WTC11 (cell line): Measurements from ENCODE around the gene IL11RA.

Experiments used
- CBFB ChIP-seq: sonication (generic); formaldehyde crosslinking; IDR thresholded peaks from 2 replicates; pipeline ENCODE4 v1.8.1; 2022; ENCODE audit warnings: mild to moderate bottlenecking, low read depth, missing genetic modification reagents
- CREB1 ChIP-seq: sonication (generic); formaldehyde crosslinking; IDR thresholded peaks from 2 replicates; pipeline ENCODE4 v1.8.0; 2023; ENCODE audit warnings: mild to moderate bottlenecking, missing genetic modification reagents
- ETV6 ChIP-seq: sonication (generic); formaldehyde crosslinking; IDR thresholded peaks from 2 replicates; pipeline ENCODE4 v1.8.1; 2022; ENCODE audit warnings: mild to moderate bottlenecking, missing genetic modification reagents
- JUN ChIP-seq: sonication (generic); formaldehyde crosslinking; IDR thresholded peaks from 2 replicates; pipeline ENCODE4 v1.8.0; 2023; ENCODE audit warnings: mild to moderate bottlenecking, missing genetic modification reagents
- NFE2L1 ChIP-seq: sonication (generic); formaldehyde crosslinking; IDR thresholded peaks from 2 replicates; pipeline ENCODE4 v1.8.1; 2023; ENCODE audit warnings: missing genetic modification reagents
- ZNF671 ChIP-seq: fragments of 250-450 bp; sonication (Bioruptor Pico); IDR thresholded peaks from 2 replicates; pipeline ENCODE4 v1.8.0; 2021; ENCODE audit warnings: mild to moderate bottlenecking
- ZSCAN18 ChIP-seq: fragments of 250-450 bp; sonication (Bioruptor Pico); IDR thresholded peaks from 2 replicates; pipeline ENCODE4 v2.1.2; 2022; ENCODE audit warnings: mild to moderate bottlenecking, moderate library complexity
- TF ChIP-seq, protein P1 (sequence below): sonication (generic); formaldehyde crosslinking; IDR thresholded peaks from 2 replicates; pipeline ENCODE4 v1.8.0; 2023; ENCODE audit warnings: missing genetic modification reagents
- TF ChIP-seq, protein P2 (sequence below): fragments of 200-600 bp; IDR thresholded peaks from 2 replicates; pipeline ENCODE4 v1.8.0; 2022; ENCODE audit warnings: antibody characterized with exemption

DNA sequence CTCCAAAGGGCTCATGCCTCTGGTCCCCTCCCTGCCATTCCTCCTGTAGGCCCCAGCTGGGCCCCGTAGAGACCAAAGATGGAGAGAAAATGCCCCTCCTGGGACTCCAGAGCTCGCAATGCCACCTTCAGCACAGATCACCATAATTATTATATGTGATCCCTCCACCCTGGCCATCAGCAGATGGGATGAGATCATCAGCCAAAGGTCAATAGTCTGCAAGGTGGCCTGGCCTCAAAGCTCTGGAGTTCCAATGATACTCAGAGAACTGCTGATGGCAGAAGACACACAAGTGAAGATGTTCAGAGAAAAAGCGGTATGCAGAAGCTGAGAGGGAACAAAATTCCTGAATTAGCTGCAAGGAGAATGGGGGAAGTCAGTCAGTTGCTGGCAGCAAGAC is 45.1 kb upstream of the IL11RA start:
- TF ChIP-seq CBFB = no peak
- no peak for TF ChIP-seq NFE2L1
- TF ChIP-seq, protein P1, sequence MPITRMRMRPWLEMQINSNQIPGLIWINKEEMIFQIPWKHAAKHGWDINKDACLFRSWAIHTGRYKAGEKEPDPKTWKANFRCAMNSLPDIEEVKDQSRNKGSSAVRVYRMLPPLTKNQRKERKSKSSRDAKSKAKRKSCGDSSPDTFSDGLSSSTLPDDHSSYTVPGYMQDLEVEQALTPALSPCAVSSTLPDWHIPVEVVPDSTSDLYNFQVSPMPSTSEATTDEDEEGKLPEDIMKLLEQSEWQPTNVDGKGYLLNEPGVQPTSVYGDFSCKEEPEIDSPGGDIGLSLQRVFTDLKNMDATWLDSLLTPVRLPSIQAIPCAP (CRISPR knock-in tag) = no peak
- TF ChIP-seq, protein P2, sequence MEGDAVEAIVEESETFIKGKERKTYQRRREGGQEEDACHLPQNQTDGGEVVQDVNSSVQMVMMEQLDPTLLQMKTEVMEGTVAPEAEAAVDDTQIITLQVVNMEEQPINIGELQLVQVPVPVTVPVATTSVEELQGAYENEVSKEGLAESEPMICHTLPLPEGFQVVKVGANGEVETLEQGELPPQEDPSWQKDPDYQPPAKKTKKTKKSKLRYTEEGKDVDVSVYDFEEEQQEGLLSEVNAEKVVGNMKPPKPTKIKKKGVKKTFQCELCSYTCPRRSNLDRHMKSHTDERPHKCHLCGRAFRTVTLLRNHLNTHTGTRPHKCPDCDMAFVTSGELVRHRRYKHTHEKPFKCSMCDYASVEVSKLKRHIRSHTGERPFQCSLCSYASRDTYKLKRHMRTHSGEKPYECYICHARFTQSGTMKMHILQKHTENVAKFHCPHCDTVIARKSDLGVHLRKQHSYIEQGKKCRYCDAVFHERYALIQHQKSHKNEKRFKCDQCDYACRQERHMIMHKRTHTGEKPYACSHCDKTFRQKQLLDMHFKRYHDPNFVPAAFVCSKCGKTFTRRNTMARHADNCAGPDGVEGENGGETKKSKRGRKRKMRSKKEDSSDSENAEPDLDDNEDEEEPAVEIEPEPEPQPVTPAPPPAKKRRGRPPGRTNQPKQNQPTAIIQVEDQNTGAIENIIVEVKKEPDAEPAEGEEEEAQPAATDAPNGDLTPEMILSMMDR = no peak
- TF ChIP-seq JUN (CRISPR knock-in tag) = no peak
- no peak for TF ChIP-seq CREB1 (CRISPR knock-in tag)
- no peak for TF ChIP-seq ETV6 (CRISPR knock-in tag)
- no peak for TF ChIP-seq ZNF671 (CRISPR knock-in tag)
- TF ChIP-seq ZSCAN18 (CRISPR knock-in tag) = no peak
